ENCODE measurements around the gene SFR1.

SFR1 gene

DNA sequence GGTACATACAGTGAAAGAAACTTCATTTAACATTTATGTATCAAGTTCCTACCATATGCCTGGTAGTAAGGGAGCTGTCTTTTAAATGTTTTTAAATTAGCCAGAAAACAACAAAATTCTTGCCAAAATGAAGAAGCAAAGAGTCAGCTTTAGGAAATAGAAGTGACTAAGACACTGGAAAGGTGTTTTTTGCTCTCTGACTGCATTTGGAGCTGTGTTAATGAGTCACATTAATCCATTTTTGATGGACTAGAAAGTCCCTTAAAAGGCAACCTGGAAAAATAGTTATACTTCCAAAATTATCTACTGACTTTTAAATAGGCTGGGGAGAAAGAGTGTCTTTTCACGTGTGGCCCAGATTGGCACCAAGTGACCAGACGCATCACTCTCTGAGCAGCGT lies 32.4 kb upstream of the SFR1 start:
- Histone ChIP-seq H3K4me1 (ENCODE audit: control insufficient read depth, insufficient read depth, low read length) (peaks cover 9% of the 10 kb centered on the region), H3K9ac (ENCODE audit: low read depth, low read length) (no peak overlapping the region), H3K36me3 (ENCODE audit: control insufficient read depth, insufficient read depth, low read length) (no peaks in the 10 kb centered on the region), H3K4me3 (ENCODE audit: low read depth, low read length) (no peak overlapping the region), H3K9me3 (ENCODE audit: control insufficient read depth, insufficient read depth, low read length) (no peaks in the 10 kb centered on the region), H3K27me3 (ENCODE audit: control insufficient read depth, insufficient read depth, low read length) (no peaks in the 10 kb centered on the region)

DNA sequence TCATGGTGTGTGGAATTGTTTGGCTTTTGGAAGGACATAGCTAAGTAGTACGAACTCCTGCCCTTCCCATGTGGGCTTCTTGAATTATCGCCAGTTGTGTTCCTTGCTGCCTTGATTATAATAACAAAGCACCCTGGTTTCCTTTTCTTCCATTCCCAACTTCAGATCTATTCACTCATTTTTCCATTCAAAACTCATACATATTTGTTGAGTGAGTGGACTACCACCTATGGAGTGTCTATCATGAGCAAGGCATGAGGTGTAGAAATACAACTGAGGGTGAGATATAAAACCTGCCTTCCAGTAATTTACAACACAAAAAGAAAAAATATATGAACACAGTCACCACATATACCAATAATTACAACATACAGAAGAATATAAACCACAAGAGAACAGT lies 31.4 kb upstream of the SFR1 start:
- H3K4me1 ChIP-seq (ENCODE audit: control insufficient read depth, insufficient read depth, low read length), result peaks cover 9% of the 10 kb centered on the region
- H3K9me3 ChIP-seq (ENCODE audit: control insufficient read depth, insufficient read depth, low read length), result no peaks in the 10 kb centered on the region
- H3K4me3 ChIP-seq (ENCODE audit: low read depth, low read length), result no peak overlapping the region
- no peaks in the 10 kb centered on the region for H3K36me3 ChIP-seq (ENCODE audit: control insufficient read depth, insufficient read depth, low read length)
- no peak overlapping the region for H3K9ac ChIP-seq (ENCODE audit: low read depth, low read length)
- no peaks in the 10 kb centered on the region for H3K27me3 ChIP-seq (ENCODE audit: control insufficient read depth, insufficient read depth, low read length)

DNA sequence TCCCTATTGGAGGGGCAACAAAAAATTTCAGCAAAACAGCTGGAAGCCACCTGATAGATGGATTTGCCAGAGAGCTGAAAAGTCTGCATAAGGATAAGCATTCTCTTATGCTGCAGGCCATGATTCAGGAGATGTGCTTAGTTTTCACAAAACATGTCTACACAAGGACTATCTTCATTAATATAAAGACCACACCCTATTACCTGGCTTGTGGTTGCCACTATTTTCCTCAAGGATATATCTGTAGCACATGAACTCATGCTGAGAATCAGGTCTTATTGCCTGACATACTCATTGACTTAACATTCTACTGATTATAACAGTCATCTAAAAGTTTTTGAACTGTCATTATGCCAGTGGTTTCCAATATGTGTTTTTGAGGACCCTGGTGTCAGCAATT lies 29.2 kb upstream of the SFR1 start:
- Histone ChIP-seq H3K9me3 (ENCODE audit: control insufficient read depth, insufficient read depth, low read length) (no peaks in the 10 kb centered on the region), H3K36me3 (ENCODE audit: control insufficient read depth, insufficient read depth, low read length) (no peaks in the 10 kb centered on the region), H3K27me3 (ENCODE audit: control insufficient read depth, insufficient read depth, low read length) (no peaks in the 10 kb centered on the region), H3K4me1 (ENCODE audit: control insufficient read depth, insufficient read depth, low read length) (peaks cover 9% of the 10 kb centered on the region), H3K9ac (ENCODE audit: low read depth, low read length) (no peak overlapping the region), H3K4me3 (ENCODE audit: low read depth, low read length) (no peak overlapping the region)

DNA sequence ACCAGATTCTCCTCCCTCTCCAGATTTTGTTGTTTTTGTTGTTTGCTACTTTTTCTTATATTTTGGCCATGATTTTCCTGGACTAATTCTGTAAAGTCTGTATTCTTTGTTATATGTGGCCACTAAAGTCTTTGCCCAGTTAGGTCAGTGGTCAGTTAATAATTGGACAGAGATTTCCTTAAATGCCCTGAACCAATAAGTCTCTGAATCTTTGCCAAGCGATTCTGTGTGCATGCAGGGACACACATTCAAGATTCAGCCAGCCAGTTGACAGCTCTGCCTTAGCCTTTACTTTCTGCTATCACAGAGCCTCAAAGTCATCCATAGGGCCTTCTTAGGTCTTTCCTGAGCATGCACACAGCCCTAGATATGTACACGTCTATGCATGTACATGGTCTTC lies 25.3 kb upstream of the SFR1 start:
- no peak overlapping the region for H3K4me3 ChIP-seq (ENCODE audit: low read depth, low read length)
- H3K4me1 ChIP-seq (ENCODE audit: control insufficient read depth, insufficient read depth, low read length), result no peaks in the 10 kb centered on the region
- peaks cover 1% of the 10 kb centered on the region for H3K27me3 ChIP-seq (ENCODE audit: control insufficient read depth, insufficient read depth, low read length)
- no peaks in the 10 kb centered on the region for H3K9me3 ChIP-seq (ENCODE audit: control insufficient read depth, insufficient read depth, low read length)
- H3K9ac ChIP-seq (ENCODE audit: low read depth, low read length), result no peak overlapping the region
- H3K36me3 ChIP-seq (ENCODE audit: control insufficient read depth, insufficient read depth, low read length), result no peaks in the 10 kb centered on the region

DNA sequence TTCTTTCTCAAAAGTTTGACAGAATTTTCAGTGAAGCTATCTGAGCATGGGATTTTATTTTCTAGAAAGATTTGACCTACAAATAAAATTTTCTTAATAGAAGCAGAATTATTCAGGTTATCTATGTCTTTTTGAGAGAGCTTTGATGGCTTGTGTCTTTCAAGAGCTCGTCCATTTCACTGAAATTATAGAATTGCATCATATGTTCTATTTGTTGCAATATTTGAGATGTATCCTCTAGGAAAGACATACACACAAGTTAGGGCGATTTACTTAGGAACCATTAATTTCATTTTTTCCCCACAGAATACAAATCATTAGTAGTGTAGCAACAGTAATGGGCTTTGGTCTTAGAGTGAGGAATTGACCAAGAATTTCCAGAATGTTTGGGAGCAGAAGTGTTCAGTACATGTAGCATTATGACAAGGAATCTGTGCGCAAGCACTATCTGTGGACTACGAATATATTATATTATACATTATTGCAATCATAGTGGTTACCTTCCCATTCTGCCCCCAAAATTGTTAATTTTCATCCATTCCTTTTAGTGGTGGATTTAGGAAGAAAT lies 23.5 kb upstream of the SFR1 start:
- Histone ChIP-seq H3K36me3 (ENCODE audit: control insufficient read depth, insufficient read depth, low read length) (no peaks in the 10 kb centered on the region), H3K4me1 (ENCODE audit: control insufficient read depth, insufficient read depth, low read length) (no peaks in the 10 kb centered on the region), H3K27me3 (ENCODE audit: control insufficient read depth, insufficient read depth, low read length) (peaks cover 2% of the 10 kb centered on the region), H3K4me3 (ENCODE audit: low read depth, low read length) (no peak overlapping the region), H3K9ac (ENCODE audit: low read depth, low read length) (no peak overlapping the region), H3K9me3 (ENCODE audit: control insufficient read depth, insufficient read depth, low read length) (no peaks in the 10 kb centered on the region)

DNA sequence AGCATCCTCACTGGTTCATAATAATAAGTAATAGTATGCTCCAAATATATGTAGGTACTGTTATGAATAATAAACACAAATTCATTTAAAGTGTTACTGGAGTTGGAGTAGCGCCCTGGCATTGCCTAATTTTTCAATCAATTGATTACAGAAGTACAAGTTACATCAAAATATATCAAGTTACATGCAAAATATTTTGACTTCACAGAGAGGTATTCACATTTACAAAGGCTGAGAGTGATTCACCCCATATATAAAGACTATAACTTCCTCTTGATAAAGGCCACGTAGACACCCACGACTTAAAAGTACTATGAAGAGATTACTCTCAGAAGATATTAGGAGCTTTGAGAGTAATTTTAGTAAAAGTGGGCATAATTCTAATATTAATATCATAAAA lies 22.7 kb upstream of the SFR1 start:
- no peaks in the 10 kb centered on the region for H3K4me1 ChIP-seq (ENCODE audit: control insufficient read depth, insufficient read depth, low read length)
- H3K36me3 ChIP-seq (ENCODE audit: control insufficient read depth, insufficient read depth, low read length), result no peaks in the 10 kb centered on the region
- no peaks in the 10 kb centered on the region for H3K9me3 ChIP-seq (ENCODE audit: control insufficient read depth, insufficient read depth, low read length)
- H3K9ac ChIP-seq (ENCODE audit: low read depth, low read length), result no peak overlapping the region
- peaks cover 2% of the 10 kb centered on the region for H3K27me3 ChIP-seq (ENCODE audit: control insufficient read depth, insufficient read depth, low read length)
- no peak overlapping the region for H3K4me3 ChIP-seq (ENCODE audit: low read depth, low read length)

DNA sequence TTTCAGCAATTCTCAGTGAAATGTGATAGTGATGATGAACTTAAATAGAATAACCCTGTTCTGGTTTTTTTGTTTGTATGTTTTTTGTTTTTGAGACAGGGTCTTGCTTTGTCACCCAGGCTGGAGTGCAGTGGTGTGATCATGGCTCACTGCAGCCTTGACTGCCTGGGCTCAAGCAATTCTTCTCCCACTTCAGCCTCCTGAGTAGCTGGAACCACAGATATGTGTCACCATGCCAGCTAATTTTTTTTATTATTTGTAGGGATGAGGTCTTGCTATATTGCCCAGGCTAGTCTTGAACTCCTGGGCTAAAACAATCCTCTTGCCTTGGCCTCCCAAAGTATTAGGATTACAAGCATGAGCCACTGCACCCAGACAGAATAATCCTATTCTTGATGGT lies 22.0 kb upstream of the SFR1 start:
- no peaks in the 10 kb centered on the region for H3K9me3 ChIP-seq (ENCODE audit: control insufficient read depth, insufficient read depth, low read length)
- H3K4me3 ChIP-seq (ENCODE audit: low read depth, low read length), result no peak overlapping the region
- peaks cover 2% of the 10 kb centered on the region for H3K27me3 ChIP-seq (ENCODE audit: control insufficient read depth, insufficient read depth, low read length)
- no peaks in the 10 kb centered on the region for H3K4me1 ChIP-seq (ENCODE audit: control insufficient read depth, insufficient read depth, low read length)
- H3K36me3 ChIP-seq (ENCODE audit: control insufficient read depth, insufficient read depth, low read length), result no peaks in the 10 kb centered on the region
- H3K9ac ChIP-seq (ENCODE audit: low read depth, low read length), result no peak overlapping the region

DNA sequence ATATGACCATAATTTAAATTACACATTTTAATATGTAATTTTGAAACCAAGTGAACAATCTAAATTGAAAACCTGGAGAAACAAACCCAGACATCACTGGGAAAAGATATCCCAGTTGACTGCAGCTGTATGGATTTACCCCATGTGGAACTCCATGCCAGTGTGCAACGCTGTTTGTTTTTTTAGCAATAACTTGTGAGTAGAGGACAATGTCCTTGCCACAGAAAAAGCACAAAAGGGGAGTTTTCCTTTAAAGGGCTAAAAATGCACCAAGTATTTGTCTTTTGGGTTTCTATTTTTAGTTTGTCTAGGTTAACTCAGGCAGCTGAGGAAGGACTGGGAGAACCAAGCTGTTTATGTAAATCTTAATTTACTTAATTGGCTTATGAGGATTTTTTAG lies 21.2 kb upstream of the SFR1 start:
- peaks cover 2% of the 10 kb centered on the region for H3K27me3 ChIP-seq (ENCODE audit: control insufficient read depth, insufficient read depth, low read length)
- H3K36me3 ChIP-seq (ENCODE audit: control insufficient read depth, insufficient read depth, low read length), result no peaks in the 10 kb centered on the region
- H3K4me3 ChIP-seq (ENCODE audit: low read depth, low read length), result no peak overlapping the region
- H3K9me3 ChIP-seq (ENCODE audit: control insufficient read depth, insufficient read depth, low read length), result no peaks in the 10 kb centered on the region
- H3K4me1 ChIP-seq (ENCODE audit: control insufficient read depth, insufficient read depth, low read length), result no peaks in the 10 kb centered on the region
- no peak overlapping the region for H3K9ac ChIP-seq (ENCODE audit: low read depth, low read length)

DNA sequence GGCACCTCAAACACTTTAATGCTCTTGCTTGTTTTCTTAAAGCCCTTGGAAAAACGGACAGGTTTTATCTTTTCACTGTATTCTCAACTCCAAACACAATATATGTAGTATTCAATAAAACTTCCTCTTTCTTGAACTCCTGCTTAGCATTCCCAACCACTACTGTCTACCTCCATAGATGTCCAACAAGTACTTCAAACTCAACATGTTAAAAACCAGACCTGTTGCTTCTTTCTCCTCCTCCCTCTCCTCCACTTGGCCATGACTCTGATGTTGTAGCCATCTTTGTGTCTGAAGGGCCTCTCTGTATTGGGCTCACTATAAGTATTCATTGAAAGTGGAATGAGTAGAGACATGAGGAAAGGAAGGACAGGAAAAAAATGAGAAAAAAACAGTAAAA lies 20.1 kb upstream of the SFR1 start:
- Histone ChIP-seq H3K9ac (ENCODE audit: low read depth, low read length) (no peak overlapping the region), H3K27me3 (ENCODE audit: control insufficient read depth, insufficient read depth, low read length) (peaks cover 2% of the 10 kb centered on the region), H3K9me3 (ENCODE audit: control insufficient read depth, insufficient read depth, low read length) (no peaks in the 10 kb centered on the region), H3K4me3 (ENCODE audit: low read depth, low read length) (no peak overlapping the region), H3K4me1 (ENCODE audit: control insufficient read depth, insufficient read depth, low read length) (peaks cover 2% of the 10 kb centered on the region), H3K36me3 (ENCODE audit: control insufficient read depth, insufficient read depth, low read length) (no peaks in the 10 kb centered on the region)

DNA sequence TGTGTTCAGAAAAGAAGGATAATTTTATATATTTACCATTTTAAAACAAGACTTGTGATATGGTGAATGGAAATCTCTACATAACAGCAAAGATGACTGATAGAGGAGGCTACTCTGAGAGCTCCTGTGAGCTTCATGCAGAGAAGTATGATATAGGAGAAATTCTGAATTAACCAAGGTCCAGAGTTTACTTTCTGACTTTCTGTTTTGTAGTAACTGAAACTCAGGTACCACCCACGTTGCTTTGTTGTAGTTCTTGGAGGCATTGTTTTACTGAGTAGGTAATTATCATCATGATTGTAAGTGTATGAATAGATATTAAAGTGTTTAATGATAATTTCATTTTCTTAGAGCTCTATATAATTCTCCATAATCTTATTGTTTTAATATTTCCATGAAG lies 18.0 kb upstream of the SFR1 start:
- H3K27me3 ChIP-seq (ENCODE audit: control insufficient read depth, insufficient read depth, low read length), result peaks cover 2% of the 10 kb centered on the region
- peaks cover 2% of the 10 kb centered on the region for H3K4me1 ChIP-seq (ENCODE audit: control insufficient read depth, insufficient read depth, low read length)
- H3K4me3 ChIP-seq (ENCODE audit: low read depth, low read length), result no peak overlapping the region
- H3K9ac ChIP-seq (ENCODE audit: low read depth, low read length), result no peak overlapping the region
- H3K36me3 ChIP-seq (ENCODE audit: control insufficient read depth, insufficient read depth, low read length), result no peaks in the 10 kb centered on the region
- H3K9me3 ChIP-seq (ENCODE audit: control insufficient read depth, insufficient read depth, low read length), result no peaks in the 10 kb centered on the region

DNA sequence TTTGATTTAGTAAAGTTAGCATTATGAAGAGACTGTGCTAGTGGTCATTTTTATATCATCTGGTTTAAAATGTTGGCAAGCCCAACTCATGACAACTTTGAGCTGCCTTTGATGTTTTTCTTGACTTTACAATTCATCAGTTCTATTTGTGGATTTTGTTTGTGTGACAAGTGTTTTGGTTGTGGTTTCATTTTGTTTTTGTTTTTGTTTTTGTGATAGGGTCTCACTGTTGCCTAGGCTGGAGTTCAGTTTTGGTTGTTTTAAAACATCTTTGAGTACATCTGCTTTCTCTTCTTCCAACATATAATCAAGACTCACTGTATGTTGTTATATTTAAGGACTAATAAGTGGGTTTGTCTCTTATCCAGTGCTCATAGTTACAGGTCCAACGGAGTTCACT lies 17.6 kb upstream of the SFR1 start:
- Histone ChIP-seq H3K4me1 (ENCODE audit: control insufficient read depth, insufficient read depth, low read length) (peaks cover 2% of the 10 kb centered on the region), H3K27me3 (ENCODE audit: control insufficient read depth, insufficient read depth, low read length) (peaks cover 2% of the 10 kb centered on the region), H3K4me3 (ENCODE audit: low read depth, low read length) (no peak overlapping the region), H3K36me3 (ENCODE audit: control insufficient read depth, insufficient read depth, low read length) (no peaks in the 10 kb centered on the region), H3K9ac (ENCODE audit: low read depth, low read length) (no peak overlapping the region), H3K9me3 (ENCODE audit: control insufficient read depth, insufficient read depth, low read length) (no peaks in the 10 kb centered on the region)

DNA sequence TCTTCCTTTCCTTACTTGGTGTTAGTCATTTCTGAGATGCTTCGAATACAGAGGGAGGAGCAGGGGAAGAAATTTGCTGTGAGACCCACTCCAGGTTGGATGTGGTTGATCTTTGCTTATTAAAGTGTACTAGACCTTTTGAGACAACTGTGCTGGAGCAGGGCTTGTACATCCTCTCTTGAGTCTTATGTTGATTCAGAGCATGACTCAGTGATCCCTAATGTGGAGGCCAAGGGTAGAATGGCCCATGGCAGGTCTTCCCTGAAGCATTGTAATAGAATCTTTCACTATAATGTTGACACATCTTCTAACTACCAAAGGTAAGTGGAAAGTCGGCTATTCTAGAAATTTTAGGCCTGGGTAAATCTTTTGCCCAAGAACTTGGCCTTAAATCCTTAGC lies 17.0 kb upstream of the SFR1 start:
- peaks cover 2% of the 10 kb centered on the region for H3K27me3 ChIP-seq (ENCODE audit: control insufficient read depth, insufficient read depth, low read length)
- H3K9ac ChIP-seq (ENCODE audit: low read depth, low read length), result no peak overlapping the region
- H3K36me3 ChIP-seq (ENCODE audit: control insufficient read depth, insufficient read depth, low read length), result no peaks in the 10 kb centered on the region
- peaks cover 2% of the 10 kb centered on the region for H3K4me1 ChIP-seq (ENCODE audit: control insufficient read depth, insufficient read depth, low read length)
- no peaks in the 10 kb centered on the region for H3K9me3 ChIP-seq (ENCODE audit: control insufficient read depth, insufficient read depth, low read length)
- H3K4me3 ChIP-seq (ENCODE audit: low read depth, low read length), result no peak overlapping the region

Measured in iPS-15b (cell line).